Transverse colon (tissue), 4 donors: ENCODE measurements around the gene DNAH2.

Experiments used
- CTCF ChIP-seq, 5 experiments: fragments of 200-600 bp in 3 of 5; fragments of 450-650 bp in 2 of 5; sonication (generic) in 3 of 5; IDR thresholded peaks; 1 replicate in 2 of 5; 2 replicates in 3 of 5; pipeline ENCODE4 v1.5.1; 2016 to 2017; ENCODE audit warnings: antibody characterized with exemption in 5 of 5, inconsistent platforms in 3 of 5, mild to moderate bottlenecking in 2 of 5, moderate library complexity in 1 of 5
- EP300 ChIP-seq: sonication (generic); formaldehyde crosslinking; IDR thresholded peaks from one replicate; pipeline ENCODE4 v1.6.1; 2017; ENCODE audit warnings: antibody characterized with exemption, low read depth
- POLR2AphosphoS5 ChIP-seq, 3 donors: sonication (generic); formaldehyde crosslinking; IDR thresholded peaks; one replicate each; pipeline ENCODE4 v1.6.1; 2016; ENCODE audit warnings: antibody characterized with exemption in 3 of 3

GRCh38 chr17:7729816-7730215, 12.3 kb downstream of the DNAH2 start:
- TF ChIP-seq POLR2AphosphoS5 (IDR thresholded peaks at IDR 0.05) (no peak), CTCF (IDR thresholded peaks at IDR 0.05) (no peak), EP300 (no peak)
